Nephron progenitor cell (in vitro differentiated cells): ENCODE measurements around the gene U2AF1L4.
"Not testable (repeated sequence)": the region's sequence is repeated elsewhere in the genome, so short reads cannot be mapped to it uniquely, and the experiment has no call there.

Experiments
- DNase-seq: peaks from one replicate; pipeline ENCODE4 v3.0.0; 2021
- H3K27ac Mint-ChIP-seq: 2 replicates; pipeline ENCODE4 v1.8.0; 2021; ENCODE audit warnings: mild to moderate bottlenecking, moderate library complexity, mixed read lengths
- H3K27me3 Mint-ChIP-seq: 2 replicates; pipeline ENCODE4 v1.8.0; 2021; ENCODE audit warnings: mild to moderate bottlenecking, low read depth, mixed read lengths; ENCODE audit not compliant: poor library complexity
- H3K36me3 Mint-ChIP-seq: 2 replicates; pipeline ENCODE4 v1.8.0; 2021; ENCODE audit warnings: low read depth, mixed read lengths
- H3K4me1 Mint-ChIP-seq: 2 replicates; pipeline ENCODE4 v1.8.0; 2021; ENCODE audit warnings: mixed read lengths
- H3K4me3 Mint-ChIP-seq: 2 replicates; pipeline ENCODE4 v1.8.0; 2021; ENCODE audit warnings: mild to moderate bottlenecking, moderate library complexity, mixed read lengths
- H3K9me3 Mint-ChIP-seq: 2 replicates; pipeline ENCODE4 v1.8.0; 2021; ENCODE audit warnings: mild to moderate bottlenecking, moderate library complexity, mixed read lengths
- CTCF ChIP-seq: fragments of 200-600 bp; sonication (generic); IDR thresholded peaks from 2 replicates; pipeline ENCODE4 v1.5.0; 2021; ENCODE audit warnings: antibody characterized with exemption

The U2AF1L4 gene

GRCh38 chr19:35773020-35773806, 28.0 kb upstream of the U2AF1L4 start:
- no peak for DNase-seq
- H3K9me3 Mint-ChIP-seq: no peaks in the 10 kb centered on the region
- no peak for TF ChIP-seq CTCF
- H3K27ac Mint-ChIP-seq: no peak overlapping the region
- H3K27me3 Mint-ChIP-seq: peaks cover 10% of the 10 kb centered on the region
- no peak overlapping the region for H3K4me3 Mint-ChIP-seq
- H3K36me3 Mint-ChIP-seq: peaks cover 17% of the 10 kb centered on the region
- H3K4me1 Mint-ChIP-seq: peaks cover 43% of the 10 kb centered on the region

GRCh38 chr19:35772362-35772761, 27.1 kb upstream of the U2AF1L4 start:
- not testable (repeated sequence) for H3K27me3 Mint-ChIP-seq, H3K4me3 Mint-ChIP-seq, DNase-seq, H3K9me3 Mint-ChIP-seq, H3K27ac Mint-ChIP-seq
- peaks cover 17% of the 10 kb centered on the region for H3K36me3 Mint-ChIP-seq
- peaks cover 45% of the 10 kb centered on the region for H3K4me1 Mint-ChIP-seq

GRCh38 chr19:35768082-35768421, 22.8 kb upstream of the U2AF1L4 start:
- H3K4me1 Mint-ChIP-seq: peaks cover 36% of the 10 kb centered on the region
- peaks cover 26% of the 10 kb centered on the region for H3K36me3 Mint-ChIP-seq
- no peak overlapping the region for H3K27ac Mint-ChIP-seq
- no peaks in the 10 kb centered on the region for H3K9me3 Mint-ChIP-seq
- no peak for DNase-seq
- no peak overlapping the region for H3K4me3 Mint-ChIP-seq
- TF ChIP-seq CTCF: no peak
- peaks cover 3% of the 10 kb centered on the region for H3K27me3 Mint-ChIP-seq

GRCh38 chr19:35767288-35768081, 22.3 kb upstream of the U2AF1L4 start:
- H3K27ac Mint-ChIP-seq: peak overlapping the region; percentile 78
- peaks cover 3% of the 10 kb centered on the region for H3K27me3 Mint-ChIP-seq
- no peak overlapping the region for H3K4me3 Mint-ChIP-seq
- peak; percentile 91 for DNase-seq
- peaks cover 26% of the 10 kb centered on the region for H3K36me3 Mint-ChIP-seq
- no peak for TF ChIP-seq CTCF
- H3K9me3 Mint-ChIP-seq: no peaks in the 10 kb centered on the region
- H3K4me1 Mint-ChIP-seq: peaks cover 36% of the 10 kb centered on the region

- H3K27ac Mint-ChIP-seq: no peak overlapping the region
- no peak overlapping the region for H3K4me3 Mint-ChIP-seq
- no peak for DNase-seq
- TF ChIP-seq CTCF: no peak
- peaks cover 3% of the 10 kb centered on the region for H3K27me3 Mint-ChIP-seq
- H3K36me3 Mint-ChIP-seq: peaks cover 33% of the 10 kb centered on the region
- H3K9me3 Mint-ChIP-seq: no peaks in the 10 kb centered on the region
- H3K4me1 Mint-ChIP-seq: peaks cover 36% of the 10 kb centered on the region
These were observed 21.4 kb upstream of the U2AF1L4 start for GRCh38 chr19:35766571-35767104.
